Upper lobe of right lung (tissue), 1 donor: Measurements from ENCODE around the gene SLC8A3. TPM values are rescaled to one million over a fixed set of nuclear protein-coding genes. Genes with fewer than 3 reads are reported as not detected.
A peak's percentile ranks its signal among the peaks of the same experiment; 100 is the strongest.

Experiments
- ATAC-seq: fragments of 200-7000 bp; cut with Tn5 transposase; one replicate; pipeline ENCODE4 v1.9.1; 2020; ENCODE audit warnings: mild to moderate bottlenecking, moderate library complexity
- DNase-seq: peaks from one replicate; pipeline ENCODE4 v3.0.0-alpha.2; 2020
- H3K27ac ChIP-seq: fragments of 200-600 bp; one replicate; pipeline ENCODE4 v1.8.0; 2022
- H3K27me3 ChIP-seq: fragments of 200-600 bp; one replicate; pipeline ENCODE4 v1.8.0; 2022; ENCODE audit warnings: mild to moderate bottlenecking
- H3K36me3 ChIP-seq: fragments of 200-600 bp; one replicate; pipeline ENCODE4 v1.8.0; 2022
- H3K4me1 ChIP-seq: fragments of 200-600 bp; one replicate; pipeline ENCODE4 v1.8.0; 2022
- H3K4me3 ChIP-seq: fragments of 200-600 bp; one replicate; pipeline ENCODE4 v1.8.0; 2022; ENCODE audit warnings: mild to moderate bottlenecking
- H3K9me3 ChIP-seq: fragments of 200-600 bp; one replicate; pipeline ENCODE4 v1.8.0; 2022
- CTCF ChIP-seq: fragments of 200-600 bp; IDR thresholded peaks from one replicate; pipeline ENCODE4 v1.8.0; 2022; ENCODE audit warnings: antibody characterized with exemption
- intact Hi-C: fragments of 100-400 bp; cut with DNase I; formaldehyde crosslinking; loops from one replicate; pipeline ENCODE4 v1.11.0; 2022
- total RNA-seq: library from RNA; stranded (reverse); fragmentation: NEBNext Ultra II Directional; extraction: Animal tissue kit (Norgen Biotek cat#: 25700); gene quantifications from one replicate; pipeline ENCODE4 v1.2.1, GENCODE V29; 2021
- donor health status: DM: no; HTN: yes; CAD: no; lungs with severe emphysema.

SLC8A3 gene
- total RNA-seq, 1 donor from 2014 or later: 1.8 TPM

GRCh38 chr14:70020352-70021170 is 168.2 kb downstream of the SLC8A3 start:
- Histone ChIP-seq H3K4me3 (no peak overlapping the region), H3K27ac (no peak overlapping the region), H3K9me3 (no peaks in the 10 kb centered on the region), H3K4me1 (peaks cover 5% of the 10 kb centered on the region), H3K27me3 (no peaks in the 10 kb centered on the region), H3K36me3 (no peaks in the 10 kb centered on the region)
- intact Hi-C loops: no loop called here
- DNase-seq (no peak), ATAC-seq (no peak)
- no peak for TF ChIP-seq CTCF

- H3K27me3 ChIP-seq: no peaks in the 10 kb centered on the region
- no peak overlapping the region for H3K4me3 ChIP-seq
- H3K36me3 ChIP-seq: no peaks in the 10 kb centered on the region
- intact Hi-C loops: no loop called here
- H3K27ac ChIP-seq: no peak overlapping the region
- peaks cover 5% of the 10 kb centered on the region for H3K4me1 ChIP-seq
- ATAC-seq: no peak
- no peak for TF ChIP-seq CTCF
- DNase-seq: no peak
- no peaks in the 10 kb centered on the region for H3K9me3 ChIP-seq
Measured at GRCh38 chr14:70019695-70020094, 169.1 kb downstream of the SLC8A3 start.

- intact Hi-C loops: no loop called here
- DNase-seq: no peak
- no peak for TF ChIP-seq CTCF
- H3K4me3 ChIP-seq: peak overlapping the region; percentile 36
- peak overlapping the region; percentile 58 for H3K27ac ChIP-seq
- peak; percentile 85 for ATAC-seq
- no peaks in the 10 kb centered on the region for H3K36me3 ChIP-seq
- no peaks in the 10 kb centered on the region for H3K27me3 ChIP-seq
- H3K9me3 ChIP-seq: no peaks in the 10 kb centered on the region
- H3K4me1 ChIP-seq: peaks cover 5% of the 10 kb centered on the region
Measured at GRCh38 chr14:70018713-70019211, 170.0 kb downstream of the SLC8A3 start.

GRCh38 chr14:70018230-70018629 is 170.5 kb downstream of the SLC8A3 start:
- Histone ChIP-seq H3K27ac (peak overlapping the region; percentile 58), H3K27me3 (no peaks in the 10 kb centered on the region), H3K36me3 (no peaks in the 10 kb centered on the region), H3K4me3 (no peak overlapping the region), H3K4me1 (peaks cover 5% of the 10 kb centered on the region), H3K9me3 (no peaks in the 10 kb centered on the region)
- intact Hi-C loops: no loop called here
- DNase-seq: no peak
- no peak for ATAC-seq
- no peak for TF ChIP-seq CTCF

GRCh38 chr14:70014406-70015095 is 174.2 kb downstream of the SLC8A3 start:
- no peak overlapping the region for H3K4me3 ChIP-seq
- TF ChIP-seq CTCF: no peak
- no peaks in the 10 kb centered on the region for H3K36me3 ChIP-seq
- no peaks in the 10 kb centered on the region for H3K27me3 ChIP-seq
- H3K9me3 ChIP-seq: no peaks in the 10 kb centered on the region
- intact Hi-C loops: no loop called here
- no peak overlapping the region for H3K27ac ChIP-seq
- no peak for DNase-seq
- peaks cover 5% of the 10 kb centered on the region for H3K4me1 ChIP-seq
- ATAC-seq: no peak
